ENCODE results near the gene JAGN1.

DNA sequence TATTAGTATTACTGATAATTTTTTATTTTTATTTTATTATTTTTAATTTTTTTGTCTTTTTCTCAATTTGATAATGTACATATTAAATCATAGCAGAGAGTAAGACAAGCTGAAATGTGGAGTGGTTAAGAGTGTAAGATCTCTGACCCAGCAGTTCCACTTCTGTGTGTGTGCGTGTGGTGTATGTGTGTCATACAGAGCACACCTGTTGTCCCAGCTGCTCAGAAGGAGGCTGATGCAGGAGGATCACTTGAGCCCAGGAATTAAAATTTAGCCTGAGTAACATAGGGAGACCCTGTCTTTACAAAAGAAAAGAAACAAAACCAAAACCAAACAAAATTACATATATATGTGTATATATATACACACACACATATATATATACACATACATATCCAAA, 9.0 kb upstream of the JAGN1 start:
- TF ChIP-seq, protein P1, sequence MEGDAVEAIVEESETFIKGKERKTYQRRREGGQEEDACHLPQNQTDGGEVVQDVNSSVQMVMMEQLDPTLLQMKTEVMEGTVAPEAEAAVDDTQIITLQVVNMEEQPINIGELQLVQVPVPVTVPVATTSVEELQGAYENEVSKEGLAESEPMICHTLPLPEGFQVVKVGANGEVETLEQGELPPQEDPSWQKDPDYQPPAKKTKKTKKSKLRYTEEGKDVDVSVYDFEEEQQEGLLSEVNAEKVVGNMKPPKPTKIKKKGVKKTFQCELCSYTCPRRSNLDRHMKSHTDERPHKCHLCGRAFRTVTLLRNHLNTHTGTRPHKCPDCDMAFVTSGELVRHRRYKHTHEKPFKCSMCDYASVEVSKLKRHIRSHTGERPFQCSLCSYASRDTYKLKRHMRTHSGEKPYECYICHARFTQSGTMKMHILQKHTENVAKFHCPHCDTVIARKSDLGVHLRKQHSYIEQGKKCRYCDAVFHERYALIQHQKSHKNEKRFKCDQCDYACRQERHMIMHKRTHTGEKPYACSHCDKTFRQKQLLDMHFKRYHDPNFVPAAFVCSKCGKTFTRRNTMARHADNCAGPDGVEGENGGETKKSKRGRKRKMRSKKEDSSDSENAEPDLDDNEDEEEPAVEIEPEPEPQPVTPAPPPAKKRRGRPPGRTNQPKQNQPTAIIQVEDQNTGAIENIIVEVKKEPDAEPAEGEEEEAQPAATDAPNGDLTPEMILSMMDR (IDR thresholded peaks at IDR 0.05) = no peak
- TF ChIP-seq EZH2 (IDR thresholded peaks at IDR 0.05; ENCODE audit: borderline replicate concordance, insufficient read depth, low read depth, low read length, poor library complexity, severe bottlenecking) = no peak

Measured in B cell (primary cell).